Measurements from ENCODE around the gene UGT1A7.

DNA sequence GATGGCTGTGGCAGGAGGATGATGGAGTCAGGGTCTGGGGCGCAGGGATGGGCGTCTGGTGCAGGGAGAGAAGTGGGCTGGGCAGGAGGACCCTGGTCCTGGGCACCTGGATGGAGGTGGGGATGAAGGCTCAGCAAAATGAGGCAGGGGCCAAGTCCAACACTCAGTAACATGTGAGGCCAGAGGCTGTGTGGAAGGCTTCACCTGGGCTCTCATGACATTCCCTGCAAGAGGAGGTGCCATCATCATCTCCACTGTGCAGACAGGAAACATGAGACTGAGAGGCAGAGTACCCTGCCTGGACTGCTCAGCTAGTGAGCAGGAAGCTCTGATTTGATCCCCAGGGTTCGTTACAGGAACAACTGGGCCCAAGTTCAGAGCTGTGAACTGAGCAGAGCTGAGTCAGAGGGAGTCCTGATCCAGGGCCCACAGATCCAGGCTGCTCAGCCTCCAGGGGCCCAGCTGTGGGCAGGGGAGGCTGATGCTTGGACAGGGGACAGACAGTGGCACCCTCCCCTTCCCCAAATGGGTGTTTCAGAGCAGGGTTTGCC, 135.7 kb downstream of the UGT1A7 start:
- TF ChIP-seq EZH2 (IDR thresholded peaks at IDR 0.05; ENCODE audit: insufficient read depth, poor library complexity, severe bottlenecking) = no peak
- no peak for TF ChIP-seq EZH2phosphoT487 (IDR thresholded peaks at IDR 0.05; ENCODE audit: insufficient read depth, low read depth)
